RPMI7951 (cell line): Measurements from ENCODE around the gene DPT. TPM values are rescaled to one million over a fixed set of nuclear protein-coding genes. Genes with fewer than 3 reads are reported as not detected.
"Not testable (repeated sequence)": the region's sequence is repeated elsewhere in the genome, so short reads cannot be mapped to it uniquely, and the experiment has no call there.

ENCODE experiments used
- DNase-seq: peaks from one replicate; pipeline ENCODE4 v3.0.0-alpha.2; 2012; ENCODE audit warnings: low read depth
- total RNA-seq: library from RNA; depleted of rRNA; stranded (reverse); fragments of >200 nt; shearing (Covaris generic); gene quantifications from 2 replicates; pipeline ENCODE4 v1.2.3, GENCODE V29; 2014; rRNA removed

Gene DPT
- 71.3 and 75.6 TPM in 2 replicates for total RNA-seq

- DNase-seq, result peak; percentile 94
Observed at GRCh38 chr1:168728473-168729404, at the start of gene DPT. DPT (minus strand) TSS chr1:168729206; CDS start chr1:168729174, 32 bp downstream.

DNA sequence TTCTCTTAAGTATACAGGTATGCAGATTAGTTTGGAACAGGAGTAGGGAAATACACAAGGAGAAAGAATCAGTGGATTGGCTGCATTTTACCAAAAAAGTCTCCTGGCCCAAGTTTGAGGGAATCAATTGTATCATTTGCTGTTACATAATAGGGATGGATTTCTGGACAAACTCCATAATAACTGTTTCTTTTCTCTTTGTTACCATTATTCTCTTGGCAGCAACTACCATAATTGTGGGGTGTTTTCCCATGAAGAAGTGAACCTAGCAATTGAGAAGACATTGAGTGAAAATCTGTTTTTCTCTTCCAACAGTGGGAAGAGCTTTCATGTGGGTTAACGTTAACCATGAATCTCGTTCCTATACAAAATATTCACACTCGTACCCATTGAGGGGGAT, 46.4 kb upstream of the DPT start:
- no peak for DNase-seq

DNA sequence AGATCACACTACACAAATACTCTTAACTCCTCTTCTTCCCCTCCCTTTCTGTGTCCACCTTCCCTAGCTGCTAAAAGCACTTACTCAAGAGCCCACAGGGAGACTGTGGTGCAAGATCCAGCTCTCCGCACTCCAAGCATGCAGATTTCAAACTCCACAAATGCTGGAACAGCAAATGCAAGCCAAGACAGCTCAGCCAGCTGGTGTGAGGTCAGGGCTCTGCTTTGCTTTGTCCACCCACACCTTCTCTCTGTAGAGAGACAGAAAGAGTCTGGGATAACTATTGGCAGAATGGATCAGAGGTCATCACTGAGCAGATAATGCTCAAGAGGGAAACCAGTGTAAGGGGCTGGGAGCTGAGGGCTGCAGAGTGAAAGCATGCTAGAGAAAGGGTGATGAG, 45.2 kb upstream of the DPT start:
- no peak for DNase-seq

- no peak for DNase-seq
Observed at GRCh38 chr1:168772428-168773060, 43.5 kb upstream of the DPT start.

DNA sequence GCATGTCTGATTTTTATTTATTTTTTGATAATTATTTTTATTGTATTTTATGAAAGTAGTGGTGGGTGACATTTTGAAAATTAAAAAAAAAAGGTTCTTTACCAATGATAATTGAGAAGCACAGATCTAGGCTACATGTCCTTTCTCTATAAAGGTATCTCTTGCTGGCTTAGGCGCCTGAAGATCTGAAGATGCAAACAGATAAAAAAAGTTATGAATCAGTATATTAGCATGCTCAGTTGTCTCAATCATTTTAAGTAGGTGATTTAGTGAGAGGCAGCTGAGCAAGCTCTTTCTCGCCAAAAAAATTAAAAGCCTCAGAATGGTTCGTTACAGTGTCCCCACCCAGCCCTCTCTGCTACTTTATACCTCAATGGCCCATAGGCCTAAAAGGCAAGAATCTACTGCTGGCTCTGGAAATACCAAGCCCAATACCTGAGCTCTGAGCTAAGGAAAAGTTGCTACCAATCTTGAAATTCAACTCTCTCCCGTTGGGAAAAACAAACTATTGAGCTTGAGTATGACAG, 42.2 kb upstream of the DPT start:
- no peak for DNase-seq

- DNase-seq, result not testable (repeated sequence)
Observed at GRCh38 chr1:168769893-168770292, 40.9 kb upstream of the DPT start.

GRCh38 chr1:168767894-168768584, 39.0 kb upstream of the DPT start:
- DNase-seq, result peak; percentile 60

- no peak for DNase-seq
Observed at GRCh38 chr1:168766568-168766967, 37.6 kb upstream of the DPT start.

DNA sequence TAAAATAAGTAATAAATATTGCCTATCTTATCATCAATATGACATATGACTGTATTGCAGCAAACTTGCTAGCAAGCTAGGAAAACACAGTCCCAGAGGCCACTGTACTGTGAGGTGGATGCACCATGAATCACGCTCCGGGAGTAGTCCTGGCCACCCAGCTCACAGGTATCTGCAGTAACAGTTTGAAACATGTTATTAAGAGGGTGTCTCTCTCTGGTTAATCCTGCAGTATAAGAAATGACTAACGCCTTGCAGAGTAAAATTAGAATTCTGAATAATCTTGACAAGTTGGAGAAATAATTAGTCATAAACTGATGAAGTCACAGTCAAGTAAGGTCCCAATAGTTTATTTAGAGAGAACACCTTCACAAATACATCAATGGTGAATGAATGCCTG, 34.0 kb upstream of the DPT start:
- DNase-seq, result no peak

DNA sequence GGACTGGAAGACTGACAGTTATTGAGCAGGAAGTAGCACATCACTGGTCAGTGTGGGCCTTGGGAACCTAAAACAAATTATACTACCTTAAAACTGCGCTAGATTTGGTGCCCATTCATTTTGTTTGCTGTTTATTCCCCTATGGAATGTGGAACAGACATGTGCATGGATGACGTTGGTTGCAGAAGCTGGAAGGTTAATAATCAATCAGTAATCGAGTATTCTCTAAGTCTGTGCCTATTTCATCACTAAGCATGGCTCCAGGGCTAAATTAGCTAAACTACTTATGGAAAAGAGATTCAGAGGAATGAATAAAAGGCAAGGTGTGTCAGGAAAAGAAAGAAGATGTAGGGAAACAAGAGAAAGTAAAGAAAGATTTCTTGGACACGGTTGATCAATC, 33.5 kb upstream of the DPT start:
- no peak for DNase-seq

DNA sequence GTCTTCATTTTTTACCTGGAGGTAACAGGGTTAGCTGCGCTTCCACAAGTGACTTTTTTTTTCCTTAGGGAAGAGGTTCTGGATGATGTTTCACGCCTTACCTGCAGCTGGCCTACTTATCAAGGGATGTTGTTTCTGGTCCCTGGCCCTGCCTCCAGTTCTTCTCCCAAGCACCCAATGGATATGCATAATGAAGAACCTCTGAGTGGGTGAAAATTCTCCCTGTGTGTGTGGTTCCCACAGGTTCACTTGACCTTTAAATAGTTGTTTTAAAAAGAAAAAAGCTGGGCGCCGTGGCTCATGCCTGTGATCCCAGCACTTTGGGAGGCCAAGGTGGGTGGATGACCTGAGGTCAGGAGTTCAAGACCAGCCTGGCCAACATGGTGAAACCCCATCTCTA, 31.8 kb upstream of the DPT start:
- DNase-seq, result no peak

- no peak for DNase-seq
Observed at GRCh38 chr1:168760241-168760640, 31.2 kb upstream of the DPT start.

DNA sequence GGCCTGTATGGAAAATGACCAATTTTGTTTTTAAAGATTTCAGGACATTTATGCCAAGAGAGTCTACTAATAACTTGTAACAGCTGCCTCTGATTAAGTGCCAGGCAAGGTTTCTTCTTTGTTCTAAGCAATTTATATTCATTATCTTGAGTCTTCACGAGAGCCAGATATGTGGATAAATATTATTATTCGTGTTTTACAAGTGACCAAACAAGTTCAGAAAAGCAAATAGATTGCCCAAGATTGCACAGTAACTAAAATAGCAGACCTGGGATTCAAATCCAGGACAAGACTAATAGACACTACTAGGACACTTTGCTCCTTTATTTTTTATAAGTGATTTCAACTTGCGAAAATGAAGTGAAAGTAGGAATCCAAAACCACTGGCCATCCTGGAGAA, 30.1 kb upstream of the DPT start:
- no peak for DNase-seq

- no peak for DNase-seq
Observed at GRCh38 chr1:168758503-168758902, 29.5 kb upstream of the DPT start.

GRCh38 chr1:168755800-168756418, 26.9 kb upstream of the DPT start:
- DNase-seq, result no peak

GRCh38 chr1:168752171-168752832, 23.3 kb upstream of the DPT start:
- DNase-seq, result peak; percentile 32

DNA sequence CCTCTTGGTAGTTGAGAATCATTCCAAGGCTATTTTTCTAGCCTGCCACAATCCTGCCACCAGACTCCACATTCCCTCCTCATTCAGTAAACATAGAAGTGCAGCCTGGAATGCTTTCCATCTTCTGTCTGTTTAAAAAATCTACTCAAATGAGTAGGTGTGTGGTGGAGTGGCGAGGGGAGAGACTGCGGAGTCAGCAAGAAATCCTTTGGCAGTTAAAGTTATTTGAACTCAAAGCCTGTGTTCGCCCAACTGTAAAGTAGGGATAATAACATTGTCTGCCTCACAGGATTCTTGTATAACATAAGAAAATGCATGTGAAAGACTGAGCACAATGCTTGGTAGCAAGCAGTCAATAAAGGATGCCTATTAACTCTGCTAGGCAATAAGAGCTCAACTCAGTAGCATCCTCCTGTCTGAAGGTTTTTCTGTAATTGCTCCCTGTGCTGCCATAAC, 22.2 kb upstream of the DPT start:
- no peak for DNase-seq

- DNase-seq, result no peak
Observed at GRCh38 chr1:168742994-168743650, 14.1 kb upstream of the DPT start.

DNA sequence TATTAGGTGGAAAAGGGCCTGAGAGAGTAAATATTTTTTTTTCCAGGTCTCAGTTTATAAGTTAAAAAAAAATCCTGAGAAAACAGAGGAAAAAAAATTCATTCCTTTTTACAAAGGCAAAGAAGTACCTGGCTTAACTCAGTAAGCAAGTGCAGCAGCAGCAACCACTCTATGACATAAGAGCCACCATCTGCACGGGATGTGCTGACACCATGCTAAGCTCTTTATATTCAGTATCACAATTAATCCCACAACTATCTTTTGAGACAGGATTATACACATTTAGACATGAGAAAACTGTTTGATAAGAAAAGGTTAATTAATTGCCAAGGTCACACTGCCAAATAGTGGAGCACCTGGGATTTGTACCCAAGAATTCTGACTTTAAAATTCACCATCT, 13.4 kb upstream of the DPT start:
- DNase-seq, result no peak

GRCh38 chr1:168739908-168740307, 10.9 kb upstream of the DPT start:
- no peak for DNase-seq

GRCh38 chr1:168736520-168736919, 7.5 kb upstream of the DPT start:
- DNase-seq, result no peak
